HEK293 (cell line): ENCODE measurements around the gene TP53BP2.

Experiments used
- CTCF ChIA-PET: fragments of 350-600 bp; formaldehyde crosslinking; extraction: SDS; loops from one replicate; lab custom pipeline; 2021; ENCODE audit warnings: antibody characterized with exemption; lab: Yijun Ruan, JAX
- POLR2A ChIA-PET: fragments of 300-600 bp; formaldehyde crosslinking; extraction: SDS; loops from one replicate; lab custom pipeline; 2020; ENCODE audit warnings: antibody characterized with exemption, inconsistent platforms; lab: Yijun Ruan, JAX
- H3K27ac ChIP-seq: fragments of 200-500 bp; sonication (Bioruptor generic); 2 replicates; pipeline ENCODE4 v1.5.1; 2014; ENCODE audit warnings: low read depth, low read length, control low read depth, inconsistent platforms; ENCODE audit errors: extremely low read depth
- H3K36me3 ChIP-seq, 2 experiments: fragments of 200-500 bp in 1 of 2; sonication (Bioruptor generic) in 1 of 2; 1 replicate in 1 of 2; 2 replicates in 1 of 2; pipeline ENCODE4 v1.5.1; 2014 to 2017; ENCODE audit warnings: inconsistent platforms in 2 of 2, low read length in 2 of 2; ENCODE audit not compliant: control insufficient read depth in 2 of 2, insufficient read depth in 1 of 2
- H3K4me1 ChIP-seq: fragments of 200-500 bp; sonication (Bioruptor generic); 2 replicates; pipeline ENCODE4 v1.5.1; 2014; ENCODE audit warnings: mild to moderate bottlenecking, low read length, inconsistent platforms; ENCODE audit not compliant: control insufficient read depth, insufficient read depth
- H3K4me3 ChIP-seq: 2 replicates; pipeline ENCODE4 v1.5.1; 2011; ENCODE audit warnings: low read depth, mild to moderate bottlenecking, control low read depth, low read length, moderate library complexity
- H3K9me3 ChIP-seq: fragments of 200-500 bp; sonication (Bioruptor generic); 2 replicates; pipeline ENCODE4 v1.5.1; 2014; ENCODE audit warnings: low read depth, low read length, inconsistent platforms; ENCODE audit not compliant: control insufficient read depth, insufficient read depth
- ZFP37 ChIP-seq: fragments of 450-650 bp; formaldehyde crosslinking; IDR thresholded peaks from 2 replicates; pipeline ENCODE4 v1.5.1; 2016; ENCODE audit warnings: missing biosample characterization, missing genetic modification characterization
- ZNF362 ChIP-seq: fragments of 450-650 bp; formaldehyde crosslinking; IDR thresholded peaks from 2 replicates; pipeline ENCODE4 v1.5.1; 2016; ENCODE audit warnings: missing biosample characterization, missing genetic modification characterization

The TP53BP2 gene

GRCh38 chr1:223729906-223730305 is 115.8 kb downstream of the TP53BP2 start:
- H3K9me3 ChIP-seq, result no peaks in the 10 kb centered on the region
- H3K4me1 ChIP-seq, result peaks cover 40% of the 10 kb centered on the region
- H3K36me3 ChIP-seq, result peaks cover 0 to 19% of the 10 kb centered on the region in 2 experiments; a peak in 1 of 3 replicates
- H3K4me3 ChIP-seq, result no peak overlapping the region
- POLR2A ChIA-PET, result interaction anchor here (0.6 to 1.8 kb wide), 2 partner anchors 21 to 23 kb away, joined by 3 to 6 read pairs; no protein-coding TSS in a partner anchor
- H3K27ac ChIP-seq, result no peak overlapping the region
- peak; percentile 71 for TF ChIP-seq ZNF362 (tag by site-specific recombination)
- TF ChIP-seq ZFP37, result no peak
- TF ChIP-seq, all 188 proteins: peak for 1
- CTCF ChIA-PET, result interaction anchor here (0.6 to 4.6 kb wide), 3 partner anchors 18 to 21 kb away, joined by 3 to 23 read pairs (median 7); partner anchors contain the start of gene CAPN2
